HG02884 (cell line): ENCODE data around the gene CABP4.

ENCODE experiments used
- ATAC-seq: cut with Tn5 transposase; IDR thresholded peaks from one replicate; pipeline ENCODE4 v1.9.1; 2021; ENCODE audit warnings: mild to moderate bottlenecking, moderate library complexity; ENCODE audit not compliant: unreplicated experiment

Gene CABP4

GRCh38 chr11:67455054-67455453 is at the start of gene CABP4:
Gene CABP4, plus strand, starts transcription at chr11:67455354. Its CDS starts 70 bp downstream, at chr11:67455424.
- no peak for ATAC-seq

DNA sequence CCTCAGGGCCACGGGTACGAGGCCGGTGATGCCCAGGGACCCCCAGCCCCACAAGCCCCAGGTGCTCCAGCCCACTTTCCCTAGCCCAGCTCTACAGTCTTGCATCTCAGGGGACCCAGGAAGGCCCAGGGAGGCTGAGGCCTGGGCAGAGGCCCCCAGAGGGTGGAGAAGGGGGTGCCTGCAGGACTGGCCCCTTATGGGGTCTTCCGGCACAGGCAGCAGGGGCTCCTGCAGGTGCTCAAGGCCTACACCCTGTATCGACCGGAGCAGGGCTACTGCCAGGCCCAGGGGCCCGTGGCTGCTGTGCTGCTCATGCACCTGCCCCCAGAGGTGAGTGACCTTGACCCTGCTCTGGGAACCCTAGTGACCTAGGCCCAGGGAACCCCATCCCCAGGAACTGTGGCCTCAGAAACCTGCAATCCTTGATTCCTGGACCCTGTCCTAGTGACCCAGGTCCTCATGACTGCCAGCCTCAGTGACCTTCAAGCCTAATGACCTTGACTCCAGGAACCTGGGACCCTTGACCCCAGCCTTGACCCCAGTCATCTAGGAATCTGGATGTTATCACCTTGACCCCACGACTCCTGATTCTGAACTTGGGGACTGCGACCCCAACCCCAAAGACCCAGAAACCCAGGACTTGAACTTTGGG is 49.3 kb upstream of the CABP4 start:
- no peak for ATAC-seq

- ATAC-seq = no peak
Measured at GRCh38 chr11:67406420-67406968, 48.7 kb upstream of the CABP4 start.

- no peak for ATAC-seq
Measured at GRCh38 chr11:67406969-67407687, 48.0 kb upstream of the CABP4 start.

DNA sequence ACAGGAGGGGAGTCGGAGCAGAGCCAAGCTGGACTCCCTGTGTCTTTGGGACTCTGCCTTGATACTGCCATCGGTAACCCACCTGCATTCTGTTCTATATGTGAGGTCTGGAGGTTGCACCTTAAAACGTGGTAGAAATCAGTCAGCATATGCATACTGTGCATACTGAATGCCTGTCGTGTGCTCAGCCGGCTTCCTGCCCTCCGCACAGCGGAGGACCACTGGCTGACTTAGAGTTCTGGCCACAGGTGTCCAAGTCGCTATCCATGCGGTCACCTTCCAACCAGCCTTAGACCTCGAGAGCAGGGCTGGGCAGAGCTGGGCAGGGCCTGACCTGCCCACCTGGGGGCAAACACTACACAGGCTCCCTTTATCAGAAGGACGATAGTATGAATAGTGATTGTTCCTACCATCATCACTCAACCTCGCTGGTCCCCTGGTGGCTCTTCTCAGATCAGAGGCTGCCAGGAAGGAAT is 47.4 kb upstream of the CABP4 start:
- no peak for ATAC-seq

- ATAC-seq = no peak
Measured at GRCh38 chr11:67408437-67409200, 46.5 kb upstream of the CABP4 start.

GRCh38 chr11:67409261-67409666 is 45.9 kb upstream of the CABP4 start:
- no peak for ATAC-seq

DNA sequence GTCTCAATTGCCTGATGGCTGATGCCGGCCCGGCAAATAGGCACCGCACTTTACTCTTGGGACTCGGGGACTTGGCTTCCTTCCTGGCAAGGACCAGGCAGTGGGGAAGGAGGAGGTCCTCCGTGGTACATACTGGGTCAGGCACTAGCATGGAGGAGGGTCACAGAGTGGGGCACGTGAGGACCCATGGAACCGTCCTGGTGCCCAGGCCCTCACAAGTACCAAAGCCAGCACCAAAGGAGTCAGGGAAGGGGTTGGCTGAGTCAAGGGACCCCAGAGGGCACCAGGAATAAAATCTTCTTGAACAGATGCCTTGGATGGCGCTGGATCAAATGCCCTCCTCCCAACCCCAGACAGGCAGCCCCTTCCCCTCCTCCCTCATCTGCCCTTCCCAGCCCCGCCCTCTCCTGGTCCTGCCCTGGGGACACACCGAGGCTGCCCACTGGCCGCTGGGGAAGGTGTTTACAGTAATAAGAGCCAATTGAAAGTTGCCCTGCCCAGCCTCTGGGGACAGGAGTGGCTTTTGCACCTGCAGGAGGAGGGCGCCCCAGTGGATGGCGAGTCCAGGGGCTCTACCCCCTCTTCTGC is 45.3 kb upstream of the CABP4 start:
- ATAC-seq = no peak

DNA sequence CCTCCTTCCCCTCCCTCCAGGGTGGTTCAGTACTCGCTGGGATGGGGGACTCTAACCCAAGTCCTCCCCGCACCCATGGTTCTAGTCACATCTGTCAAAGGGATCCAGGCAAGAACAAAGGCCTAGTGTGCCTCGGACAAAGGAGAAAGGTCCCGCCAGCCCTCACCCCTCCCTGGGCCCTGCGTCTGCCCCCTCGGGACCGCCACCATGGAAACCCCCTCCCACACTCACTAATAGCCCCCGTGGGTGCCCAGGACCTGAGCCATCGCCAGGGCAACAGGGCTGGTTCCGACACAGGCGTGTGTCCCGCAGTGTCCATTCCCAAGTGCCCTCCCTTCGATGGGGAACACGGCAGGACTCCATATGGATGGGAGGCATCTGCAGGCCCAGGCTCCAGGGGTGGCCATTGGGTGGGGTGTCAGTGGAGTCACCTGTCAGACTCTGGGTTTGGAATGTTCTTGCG is 44.8 kb upstream of the CABP4 start:
- no peak for ATAC-seq

DNA sequence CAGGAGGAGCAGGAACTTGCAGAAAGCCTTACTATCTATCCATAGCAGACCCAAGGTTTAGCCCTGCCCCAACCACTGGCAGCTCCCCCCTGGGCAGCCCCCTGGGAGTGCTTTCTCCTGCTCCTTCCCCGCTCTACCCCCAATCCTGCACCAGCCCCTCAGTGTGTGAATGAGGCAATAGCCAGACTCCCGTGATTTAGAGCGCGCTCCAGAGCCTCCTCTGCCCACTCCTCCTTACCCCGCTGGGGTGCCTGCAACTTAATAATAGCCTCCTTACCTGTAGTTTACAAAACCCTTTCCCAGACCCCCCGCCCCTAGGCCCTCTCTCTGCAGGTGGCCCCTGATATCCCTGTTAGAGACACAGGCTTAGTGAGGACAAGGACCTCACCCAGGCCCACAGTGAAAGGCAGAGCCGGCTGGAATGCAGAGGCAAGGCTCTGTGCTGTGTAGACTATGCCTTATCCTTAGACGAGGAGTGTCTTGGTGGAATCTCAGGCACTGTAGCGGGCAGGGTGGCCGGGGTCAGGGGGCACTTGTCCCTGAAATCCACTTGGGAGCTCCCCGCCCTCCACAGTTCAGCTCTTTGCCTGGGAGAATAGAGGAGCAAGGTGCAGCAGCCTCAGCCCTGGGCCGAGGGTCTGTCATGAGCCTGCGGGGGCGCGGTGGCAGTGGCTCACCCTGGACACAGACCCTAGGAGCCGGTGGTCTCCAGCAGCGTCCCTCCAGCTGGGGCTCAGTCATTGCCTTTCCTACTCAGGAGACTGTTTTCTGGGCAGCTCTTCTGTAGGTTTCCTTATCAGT is 44.0 kb upstream of the CABP4 start:
- no peak for ATAC-seq

- ATAC-seq = no peak
Measured at GRCh38 chr11:67411785-67412152, 43.4 kb upstream of the CABP4 start.

DNA sequence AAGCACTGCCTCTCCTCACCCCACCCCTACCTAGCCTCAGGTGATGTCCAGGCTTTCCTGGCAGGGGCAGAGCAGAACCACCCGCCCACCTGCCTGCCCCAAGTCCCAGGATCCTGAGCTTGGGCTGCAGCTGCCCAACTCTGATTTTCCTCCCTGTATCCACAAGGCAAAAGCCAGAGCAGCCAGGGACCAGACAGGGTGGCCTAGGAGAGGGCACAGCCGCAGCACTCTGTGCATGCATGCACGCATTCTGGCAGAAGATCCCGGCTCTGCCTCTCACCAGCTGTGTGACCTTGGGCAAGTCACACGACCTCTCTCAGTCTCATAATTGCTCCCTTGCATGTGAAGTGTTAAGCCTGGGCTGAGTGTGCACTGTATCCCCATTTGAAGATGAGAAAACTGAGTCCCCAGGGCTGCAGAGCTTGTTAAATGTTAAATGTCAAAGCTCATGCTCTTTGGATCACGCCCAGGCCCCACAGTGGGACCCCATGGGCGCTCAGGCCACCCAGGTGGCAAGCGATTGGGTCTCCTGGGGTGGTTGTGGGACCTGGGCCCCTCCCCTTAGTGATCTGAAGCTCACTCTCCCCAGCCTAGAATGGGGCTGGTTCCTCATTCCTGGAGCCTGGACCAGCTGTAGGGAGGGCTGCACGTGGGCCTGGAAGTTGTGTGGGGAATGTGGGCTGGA is 42.5 kb upstream of the CABP4 start:
- ATAC-seq = no peak

DNA sequence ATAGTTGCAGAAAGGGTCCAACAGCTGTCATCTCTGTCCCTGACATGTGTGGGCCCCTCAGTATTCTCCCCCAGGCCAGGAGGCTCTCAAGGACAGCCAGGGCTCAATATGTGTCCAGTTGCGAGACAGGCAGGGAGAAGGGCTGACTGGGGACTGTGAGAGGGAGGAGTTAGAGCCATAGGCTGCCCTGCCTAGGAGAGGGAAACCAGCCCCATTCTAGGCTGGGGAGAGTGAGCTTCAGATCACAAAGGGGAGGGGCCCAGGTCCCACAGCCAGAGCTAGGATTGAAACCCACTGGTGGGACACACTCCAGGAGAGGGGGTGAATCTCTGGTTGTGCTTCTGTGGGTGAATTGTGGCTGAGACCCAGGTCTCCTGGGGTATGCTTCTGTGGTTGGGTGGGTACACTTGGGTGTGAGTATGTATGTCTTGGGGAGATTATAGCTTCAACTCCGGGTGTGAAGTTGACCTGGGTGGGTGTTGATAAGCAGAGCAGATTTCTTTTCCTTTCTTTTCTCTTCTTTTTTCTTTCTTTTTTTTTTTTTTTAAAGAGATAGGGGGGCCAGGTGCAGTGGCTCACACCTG is 41.8 kb upstream of the CABP4 start:
- no peak for ATAC-seq

GRCh38 chr11:67415501-67416304 is 39.5 kb upstream of the CABP4 start, which contains the start of gene CARNS1:
Gene CARNS1, plus strand, starts transcription at chr11:67415678. Its CDS starts 522 bp downstream, at chr11:67416200.
- no peak for ATAC-seq

DNA sequence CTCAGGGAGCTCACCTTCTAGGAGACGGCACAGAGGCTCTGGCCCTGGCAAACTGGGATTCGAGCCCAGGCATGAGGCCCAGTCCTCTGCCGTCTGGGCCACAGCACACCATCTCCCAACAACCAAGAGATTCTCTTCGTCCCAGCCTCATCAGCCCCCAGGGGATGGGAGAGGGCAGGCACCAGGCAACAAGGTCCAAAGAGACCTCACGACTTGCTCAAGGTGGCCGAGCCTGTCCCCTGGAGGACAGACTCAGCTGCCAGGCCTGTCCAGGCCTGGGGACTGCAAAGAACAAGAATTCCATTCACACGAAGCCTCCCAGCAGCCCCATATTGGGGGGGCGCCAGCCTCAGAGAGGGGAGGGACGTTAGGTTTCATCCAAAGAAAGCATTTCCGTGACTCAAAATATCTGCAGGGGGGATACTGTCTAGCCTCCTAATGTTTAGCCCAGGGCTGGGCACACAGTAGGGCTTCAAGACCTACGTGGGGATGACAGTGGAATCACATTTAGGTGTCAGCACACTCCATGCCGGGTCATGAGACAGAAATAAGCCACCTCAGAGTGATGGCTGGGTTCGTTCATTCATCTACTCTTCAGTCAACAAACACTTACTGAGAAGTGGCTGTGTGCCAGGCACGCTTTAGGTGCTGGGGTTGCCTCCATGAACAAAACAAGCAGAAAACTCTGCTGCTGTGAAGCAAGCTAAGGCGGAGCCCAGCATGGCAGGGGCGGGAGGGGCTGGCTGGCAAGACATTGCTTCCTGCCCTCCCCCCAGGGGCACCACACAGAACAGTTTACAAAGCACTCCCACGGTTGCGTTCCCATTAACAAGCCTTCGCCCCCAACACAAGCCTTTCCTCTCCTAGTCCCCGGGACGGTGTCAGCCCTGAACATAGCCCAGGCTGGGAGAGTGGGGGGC is 38.5 kb upstream of the CABP4 start:
- ATAC-seq = no peak

- ATAC-seq = no peak
Measured at GRCh38 chr11:67417425-67417824, 37.7 kb upstream of the CABP4 start.
